HG02885 (cell line): ENCODE results near the gene SKIC8.

Experiments used
- ATAC-seq: cut with Tn5 transposase; IDR thresholded peaks from one replicate; pipeline ENCODE4 v1.9.1; 2021; ENCODE audit warnings: mild to moderate bottlenecking; ENCODE audit not compliant: unreplicated experiment, poor library complexity

The SKIC8 gene

DNA sequence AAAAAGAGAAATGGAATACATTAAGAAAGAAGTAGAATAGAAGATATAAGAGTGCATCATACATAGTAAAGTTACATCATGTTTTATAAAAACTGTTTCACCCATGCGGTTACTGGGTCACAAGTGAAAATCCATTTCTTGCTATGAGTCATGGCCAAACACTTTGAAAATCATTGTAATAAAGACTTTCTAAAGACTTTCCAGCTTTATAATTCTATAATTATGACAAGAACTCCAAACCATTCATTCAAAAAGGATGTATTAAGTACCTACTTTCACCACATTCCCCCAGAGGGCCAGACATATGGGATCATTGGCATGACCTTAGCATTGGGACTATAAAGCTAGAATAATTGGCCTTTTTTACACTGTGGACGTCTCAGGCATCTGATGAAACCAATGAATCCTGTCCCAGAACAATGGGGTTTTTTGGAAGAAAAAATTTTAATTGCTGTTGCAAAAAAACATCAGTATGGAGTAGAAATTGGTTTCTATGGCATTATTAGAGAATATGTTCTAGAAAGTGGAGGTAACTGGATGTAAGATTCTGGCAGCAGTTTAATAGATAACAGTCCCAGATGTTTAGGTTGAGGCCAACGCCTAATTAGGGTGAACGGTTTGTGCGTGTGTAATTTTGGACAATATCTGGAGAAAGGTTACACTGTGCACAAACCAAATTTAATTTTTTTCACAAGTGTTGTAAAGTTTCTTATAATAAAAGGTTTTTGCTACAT is 3.3 kb upstream of the SKIC8 start:
- no peak for ATAC-seq

DNA sequence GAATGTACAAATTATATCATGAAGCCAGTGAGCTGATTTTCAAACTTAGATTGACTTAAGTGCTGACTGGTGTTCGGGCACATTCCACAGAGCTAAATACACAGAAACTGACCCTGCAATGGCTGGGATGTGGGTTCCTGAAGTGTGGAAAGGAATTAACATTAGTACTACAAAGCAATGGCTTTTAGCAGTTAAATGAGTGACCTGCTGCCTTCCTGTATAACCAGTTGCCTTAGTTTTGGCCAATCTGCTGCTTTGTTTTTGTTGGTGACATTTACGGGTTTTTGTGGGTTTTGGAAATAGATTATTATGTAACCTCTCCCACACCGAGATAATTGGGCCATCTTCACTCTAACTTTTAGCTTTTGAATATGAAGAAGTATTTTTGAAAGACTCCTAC is 2.4 kb upstream of the SKIC8 start:
- no peak for ATAC-seq

DNA sequence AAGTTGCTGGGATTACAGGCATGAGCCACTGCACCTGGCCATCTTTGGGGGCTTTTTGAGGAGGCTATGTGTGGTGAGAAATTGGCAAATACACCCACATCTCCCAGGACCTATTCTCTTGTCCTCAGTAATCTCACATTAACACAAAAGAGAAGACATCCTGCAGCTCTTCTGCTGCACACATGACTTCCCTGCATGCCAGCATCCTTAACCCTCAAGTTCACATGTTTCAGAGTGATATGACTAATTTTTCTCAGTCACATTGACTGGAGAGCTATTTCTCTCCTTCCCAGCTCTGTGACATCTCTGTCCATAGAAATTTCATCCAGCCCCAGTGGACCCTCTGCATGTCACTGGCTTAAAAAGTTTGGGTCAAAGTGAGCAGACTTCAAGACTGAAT is 1.9 kb upstream of the SKIC8 start:
- ATAC-seq = no peak

DNA sequence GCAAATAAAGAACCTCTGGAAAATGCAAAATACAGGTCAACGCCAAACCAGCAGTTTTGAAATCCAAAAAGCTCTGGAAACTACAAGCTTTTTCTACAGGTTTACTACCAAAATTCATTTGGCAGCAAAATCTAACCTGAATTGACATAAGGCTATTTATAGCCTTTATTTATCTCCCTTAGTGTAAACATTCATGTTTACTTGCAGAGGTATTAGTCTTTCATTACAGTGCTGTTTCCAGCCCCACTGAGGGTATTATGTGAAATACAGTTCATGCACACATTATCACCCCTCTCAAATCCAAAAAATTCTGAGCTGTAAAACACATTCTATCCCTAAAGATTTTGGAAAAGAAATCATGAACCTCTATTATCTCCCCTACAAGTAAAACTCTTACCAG is 7.2 kb downstream of the SKIC8 start:
- ATAC-seq = no peak

DNA sequence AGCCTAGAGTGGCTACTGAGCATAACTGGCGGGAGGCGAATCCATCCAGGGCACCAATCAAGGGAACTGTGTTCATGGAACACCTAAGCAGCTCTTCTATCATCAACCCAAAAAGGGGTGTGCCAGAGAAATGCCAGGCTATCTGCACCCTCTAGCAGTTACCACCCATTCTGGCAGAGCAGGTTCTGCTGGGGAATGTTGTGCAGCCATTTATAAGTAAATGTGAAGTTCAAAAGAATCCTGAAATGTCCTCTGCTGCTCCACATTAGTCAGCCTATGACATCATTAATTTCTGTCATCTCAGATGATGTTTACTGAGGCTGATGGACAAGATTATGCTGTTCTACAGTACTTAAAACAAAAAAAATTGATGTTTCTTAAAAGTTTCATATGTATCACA is 7.7 kb downstream of the SKIC8 start:
- ATAC-seq = no peak

DNA sequence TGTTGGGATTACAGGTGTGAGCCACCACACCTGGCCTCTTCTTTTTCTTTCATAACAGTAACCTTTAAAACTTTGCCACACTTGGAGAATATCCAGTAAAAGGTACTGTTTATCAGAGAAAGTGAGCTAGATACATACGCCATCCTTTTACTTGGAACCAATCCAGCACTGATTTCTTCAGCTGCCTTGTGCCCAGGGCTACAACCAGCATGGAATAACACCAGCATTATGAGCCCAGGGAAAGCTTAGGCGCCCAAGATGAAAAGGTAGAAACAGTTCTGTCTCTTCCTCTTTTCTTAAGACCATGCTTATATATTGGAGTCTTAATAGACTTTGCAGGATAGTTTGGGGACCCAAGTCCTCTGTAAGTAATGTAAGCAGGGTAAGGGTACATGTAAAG is 8.4 kb downstream of the SKIC8 start:
- no peak for ATAC-seq

DNA sequence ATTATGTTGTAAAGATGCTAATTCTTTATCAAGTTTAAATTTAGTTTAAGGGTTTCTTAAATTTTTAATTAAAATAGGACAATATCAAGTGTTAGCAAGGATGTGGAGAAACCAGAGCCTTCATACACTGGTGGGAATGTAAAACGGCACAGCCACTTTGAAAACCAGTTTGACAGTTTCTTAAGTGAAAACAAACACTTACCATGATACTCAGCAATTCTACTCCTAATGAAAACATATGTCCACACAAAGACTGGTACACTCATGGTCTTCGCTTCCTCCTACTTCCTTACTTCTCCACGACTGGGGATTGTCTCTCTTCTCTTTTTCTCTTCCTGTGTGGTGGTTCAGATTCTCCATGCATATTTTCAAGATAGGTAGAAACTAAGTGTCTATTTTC is 9.2 kb downstream of the SKIC8 start:
- no peak for ATAC-seq

DNA sequence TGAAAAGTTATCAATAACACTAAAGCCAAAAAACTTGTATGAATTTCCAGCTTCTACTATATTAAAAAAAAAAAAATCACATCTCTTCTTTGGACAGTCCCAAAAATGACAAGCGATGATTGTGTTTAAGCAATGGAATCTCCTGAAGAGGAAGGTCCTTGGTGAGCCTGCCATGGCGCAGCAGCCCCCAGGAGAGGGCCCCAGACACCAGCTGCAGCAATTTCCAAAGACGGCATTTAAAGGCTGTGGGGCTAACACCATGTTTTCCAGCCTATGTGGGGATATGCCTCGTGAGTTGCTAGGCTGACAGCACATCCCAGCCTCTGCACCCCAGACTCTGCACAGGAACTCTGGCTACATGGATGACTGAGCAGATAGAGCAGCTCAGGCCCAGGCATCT is 14.7 kb downstream of the SKIC8 start:
- ATAC-seq = no peak

DNA sequence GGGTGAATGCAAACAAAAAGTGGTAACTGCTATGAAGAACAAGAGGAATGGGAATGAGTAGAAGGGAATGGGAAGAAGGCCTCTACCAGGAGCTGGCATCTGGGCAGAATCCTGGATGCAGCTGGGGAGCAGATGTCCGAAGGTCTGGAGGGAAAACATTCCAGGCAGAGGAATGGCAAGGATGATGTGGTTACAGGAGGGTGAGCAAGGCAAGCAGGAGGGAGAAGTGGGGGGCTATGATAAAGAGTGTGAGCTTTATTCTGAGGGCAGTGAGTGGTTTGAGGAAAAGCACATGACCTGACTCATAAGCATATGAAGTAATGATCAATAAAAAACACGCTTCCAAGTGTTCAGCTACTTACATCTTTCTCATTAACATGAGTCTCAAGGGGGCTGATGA is 17.1 kb downstream of the SKIC8 start:
- no peak for ATAC-seq

DNA sequence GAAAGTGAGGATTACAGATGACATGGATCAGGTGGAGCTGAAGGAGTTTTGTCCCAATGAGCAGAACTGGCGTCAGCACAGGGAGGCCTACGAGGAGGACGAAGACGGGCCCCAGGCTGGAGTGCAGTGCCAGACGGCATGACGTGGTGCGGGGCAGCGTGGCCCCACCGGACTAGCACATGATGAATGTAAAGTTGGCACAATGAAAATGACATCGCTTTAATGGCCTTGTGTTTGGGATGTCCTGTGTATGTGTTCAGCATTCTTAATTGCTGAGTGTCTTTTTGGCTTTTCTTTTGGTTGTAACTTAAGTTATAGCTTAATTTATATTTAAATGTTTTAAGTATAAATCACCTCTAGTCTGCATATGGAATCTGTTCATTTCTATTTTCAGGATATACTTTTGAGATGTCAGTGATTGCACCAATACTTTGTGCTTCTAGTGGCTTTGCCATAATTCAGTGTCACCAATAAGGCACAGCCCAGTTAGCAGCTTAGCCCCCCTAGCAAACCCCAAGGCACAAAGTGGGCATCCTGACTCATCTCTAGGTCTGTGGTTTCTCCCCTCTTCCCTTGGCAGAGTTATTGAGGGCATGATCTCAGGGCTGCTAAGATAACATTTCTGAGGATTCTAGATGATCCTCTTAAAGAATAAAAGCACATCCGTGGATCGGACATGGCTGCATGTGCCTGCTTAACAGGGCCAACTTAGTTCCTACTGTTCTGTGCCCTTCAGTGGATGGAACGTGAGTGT is 18.9 kb downstream of the SKIC8 start:
- no peak for ATAC-seq

DNA sequence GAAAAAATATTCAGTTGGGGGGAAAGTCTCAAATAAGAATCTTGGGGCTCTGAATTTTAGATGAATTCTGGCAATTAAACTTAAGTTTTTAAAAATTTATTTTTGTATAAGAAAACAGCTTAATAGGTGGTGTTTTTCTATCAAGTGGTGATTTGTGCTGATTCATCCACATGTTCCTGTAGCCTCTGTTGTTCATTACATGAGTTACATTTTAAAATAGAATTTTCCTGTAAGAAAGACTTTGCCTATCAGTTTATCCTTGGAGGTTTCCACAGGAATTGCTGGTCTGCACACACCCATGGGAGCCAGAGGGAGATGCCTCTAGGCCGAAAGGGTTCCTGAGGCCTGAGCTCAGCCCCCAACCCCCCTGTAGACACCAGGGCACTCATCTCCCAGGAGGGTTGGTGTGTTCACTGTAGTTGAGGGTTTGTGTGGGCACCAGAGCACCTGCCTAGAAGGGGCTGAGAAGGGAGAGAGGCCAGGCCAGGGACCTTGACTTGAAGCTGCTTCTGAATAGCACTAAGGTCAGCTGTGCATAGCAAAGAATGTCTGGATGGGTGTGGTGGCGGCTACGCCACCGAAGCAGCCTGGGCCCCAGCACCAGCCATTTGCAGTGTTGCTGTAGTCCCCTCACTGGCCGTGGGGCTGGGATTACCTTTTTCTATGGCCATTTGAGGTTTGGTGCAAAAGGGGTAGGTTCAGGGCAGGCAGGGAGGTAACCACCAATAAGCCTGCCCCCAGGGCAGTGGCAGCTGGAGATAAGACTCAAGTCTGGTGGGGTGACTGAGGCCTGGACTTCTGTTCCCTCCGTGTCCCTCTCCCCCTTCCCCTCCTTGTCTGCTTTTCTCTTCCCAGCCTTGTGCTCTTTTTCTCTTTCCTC is 23.1 kb downstream of the SKIC8 start:
- no peak for ATAC-seq

DNA sequence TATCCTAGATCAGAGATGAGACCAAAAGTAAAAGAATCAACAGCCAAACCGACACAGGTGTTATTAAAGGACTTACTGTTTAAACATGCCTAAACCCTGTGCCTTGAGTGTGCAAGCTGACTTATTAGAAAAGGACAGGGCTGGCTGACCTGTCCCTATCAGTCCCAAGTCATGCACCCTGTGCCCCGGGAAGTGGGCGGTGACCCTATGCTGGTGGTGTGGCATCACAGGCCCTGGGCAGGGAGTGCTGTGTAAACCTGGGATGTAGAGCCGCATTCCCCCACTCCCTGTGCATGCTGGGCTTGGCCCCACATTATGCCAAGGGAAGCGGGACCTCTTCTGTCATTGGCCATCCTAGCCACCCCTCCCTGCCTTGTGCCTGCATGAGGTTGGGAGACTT is 24.4 kb downstream of the SKIC8 start:
- ATAC-seq = no peak

DNA sequence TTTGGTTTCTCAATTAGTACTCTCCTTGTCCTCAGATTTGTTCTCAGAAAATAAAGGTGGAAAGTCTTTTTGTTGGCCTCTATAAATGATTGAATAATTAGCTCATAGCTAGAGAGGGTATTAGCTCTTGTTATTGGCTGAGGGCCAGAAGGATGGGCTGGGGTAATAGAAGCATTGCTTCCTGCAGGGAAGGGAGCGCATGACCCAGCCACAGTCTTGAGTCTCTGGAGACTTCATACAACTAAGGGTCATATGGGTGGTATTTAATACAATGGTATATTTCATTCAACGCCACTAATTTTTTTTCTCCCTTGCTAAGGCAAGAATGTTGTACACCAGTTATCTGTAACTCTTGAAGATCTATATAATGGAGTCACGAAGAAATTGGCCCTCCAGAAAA is 26.6 kb downstream of the SKIC8 start:
- no peak for ATAC-seq

DNA sequence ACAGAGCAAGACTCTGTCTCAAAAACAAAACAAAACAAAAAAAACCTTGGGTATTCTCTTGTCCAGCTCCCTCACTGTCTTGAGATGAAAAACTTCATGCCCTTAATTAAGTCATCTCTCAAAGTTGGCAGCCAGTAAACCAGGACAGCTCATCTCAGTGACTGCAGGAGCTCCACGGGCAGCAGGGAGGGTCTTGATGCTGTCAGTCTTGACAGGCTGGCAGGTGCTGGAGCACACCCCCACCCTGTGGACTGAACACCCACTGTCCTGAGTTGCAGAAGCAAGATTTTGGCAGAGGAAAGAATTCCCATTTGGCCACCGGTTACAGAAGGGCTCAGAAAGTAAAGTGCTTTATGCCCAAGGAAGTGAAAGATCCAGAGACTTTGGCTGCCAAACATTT is 27.1 kb downstream of the SKIC8 start:
- ATAC-seq = no peak

DNA sequence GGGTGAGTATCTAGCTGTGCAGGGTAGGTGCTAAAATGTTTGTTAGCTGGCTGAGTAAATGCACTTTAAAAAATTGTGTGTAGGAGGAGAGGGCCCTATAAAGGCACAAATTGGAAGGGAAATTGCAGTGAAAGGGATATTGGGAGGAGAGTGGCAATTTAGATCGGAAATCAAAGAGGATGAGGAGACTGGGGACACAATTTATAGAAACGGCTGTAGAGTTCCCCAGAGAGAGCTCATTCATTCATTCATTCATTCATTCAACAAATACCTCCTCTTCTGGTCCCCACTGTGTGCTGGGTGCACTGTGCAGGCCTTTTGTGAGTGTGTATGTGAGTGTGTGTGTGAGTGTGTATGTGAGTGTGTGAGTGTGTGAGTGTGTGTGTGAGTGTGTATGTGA is 32.6 kb downstream of the SKIC8 start:
- no peak for ATAC-seq

DNA sequence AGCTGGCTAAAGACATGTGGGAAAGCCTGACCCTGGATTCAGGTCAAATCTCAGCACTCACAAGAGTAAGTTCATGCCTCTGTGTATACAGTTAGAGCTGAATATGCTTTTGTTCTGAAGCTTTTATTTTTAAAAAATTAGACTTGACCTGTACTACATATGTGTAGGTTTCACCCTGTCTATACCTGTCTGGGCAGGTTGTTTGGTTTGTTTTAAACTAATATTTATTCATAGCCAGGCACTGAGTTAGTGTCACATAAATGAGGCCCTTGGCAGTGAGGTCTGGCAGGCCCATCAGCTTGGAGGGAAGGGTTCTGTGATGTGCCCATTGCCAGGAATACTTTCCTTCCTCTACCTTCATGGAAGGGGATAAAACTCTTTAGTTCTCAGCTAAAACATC is 33.2 kb downstream of the SKIC8 start:
- ATAC-seq = no peak

DNA sequence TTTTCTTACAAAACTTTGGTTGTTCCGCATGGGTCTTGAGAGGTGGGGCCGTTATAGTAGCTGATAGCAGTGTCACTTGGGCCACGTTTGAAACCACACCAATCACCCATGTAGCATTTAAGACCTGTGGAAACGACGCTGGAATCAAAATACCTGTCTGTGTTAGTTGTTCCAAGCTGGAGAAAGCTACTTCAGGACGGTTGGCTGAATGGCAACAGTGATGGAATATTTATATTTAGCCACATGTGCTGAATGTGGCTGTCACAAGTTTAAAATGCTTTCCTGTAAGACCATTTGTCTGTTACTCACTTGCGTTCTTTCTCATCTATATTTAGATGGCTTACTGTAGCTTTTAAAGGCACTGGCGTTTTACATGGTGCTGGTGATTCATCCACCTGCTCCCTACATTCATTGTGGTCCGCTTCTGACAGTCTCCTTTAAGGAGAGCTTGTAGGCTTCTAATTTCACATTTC is 33.6 kb downstream of the SKIC8 start:
- ATAC-seq = no peak

DNA sequence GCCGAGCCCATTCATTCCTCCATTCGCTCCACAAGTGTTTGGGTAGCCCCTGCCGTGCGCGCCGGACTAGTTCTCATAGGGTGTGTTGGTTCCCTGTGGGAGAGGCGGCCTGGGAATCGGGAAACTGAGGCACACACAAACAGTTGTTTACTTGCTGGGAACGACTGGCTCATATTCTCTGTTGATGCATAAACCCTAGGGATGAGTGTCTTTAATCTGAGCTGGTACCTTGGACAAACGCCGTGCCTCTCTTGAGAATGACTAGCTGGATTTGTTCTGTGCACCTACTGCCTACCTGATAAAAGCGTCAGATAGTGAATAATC is 34.3 kb downstream of the SKIC8 start:
- no peak for ATAC-seq

DNA sequence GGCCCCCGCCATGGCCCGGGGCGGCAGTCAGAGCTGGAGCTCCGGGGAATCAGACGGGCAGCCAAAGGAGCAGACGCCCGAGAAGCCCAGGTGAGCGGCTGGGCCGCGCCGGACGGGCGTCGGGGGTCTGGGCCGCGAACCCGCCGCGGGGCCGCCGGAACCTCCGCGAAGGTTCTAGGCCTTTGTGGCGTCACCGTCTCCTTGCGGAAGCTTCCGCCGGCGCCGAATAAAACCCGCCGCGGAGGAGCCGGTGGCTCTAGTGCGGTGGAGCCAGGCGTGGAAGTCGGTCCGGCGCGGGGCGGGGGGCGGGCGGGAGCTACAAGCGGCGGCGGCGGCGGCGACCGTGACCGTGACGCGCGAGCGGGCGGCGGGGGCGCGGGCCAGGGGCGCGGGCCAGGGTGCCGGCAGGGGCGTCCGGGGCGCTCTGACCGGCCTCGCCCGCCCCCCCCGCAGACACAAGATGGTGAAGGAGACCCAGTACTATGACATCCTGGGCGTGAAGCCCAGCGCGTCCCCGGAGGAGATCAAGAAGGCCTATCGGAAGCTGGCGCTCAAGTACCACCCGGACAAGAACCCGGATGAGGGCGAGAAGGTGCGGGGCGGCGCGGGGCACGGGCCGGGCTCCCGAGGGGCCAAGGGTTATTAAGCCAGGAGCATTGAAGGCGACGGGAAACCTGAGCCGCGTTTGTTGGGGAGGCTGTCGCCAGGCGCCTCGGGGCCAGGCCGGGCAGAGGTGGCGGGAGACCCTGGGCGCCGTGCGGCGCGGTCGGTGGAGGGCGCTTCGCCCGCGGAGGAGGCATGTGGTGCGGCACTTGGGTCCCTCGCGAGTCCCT is 34.9 kb downstream of the SKIC8 start, which contains the start of gene DNAJA4:
DNAJA4 (plus strand) TSS at position 259 of the 833 bp plus-strand sequence; CDS start at position 461, 202 bp downstream.
- no peak for ATAC-seq

DNA sequence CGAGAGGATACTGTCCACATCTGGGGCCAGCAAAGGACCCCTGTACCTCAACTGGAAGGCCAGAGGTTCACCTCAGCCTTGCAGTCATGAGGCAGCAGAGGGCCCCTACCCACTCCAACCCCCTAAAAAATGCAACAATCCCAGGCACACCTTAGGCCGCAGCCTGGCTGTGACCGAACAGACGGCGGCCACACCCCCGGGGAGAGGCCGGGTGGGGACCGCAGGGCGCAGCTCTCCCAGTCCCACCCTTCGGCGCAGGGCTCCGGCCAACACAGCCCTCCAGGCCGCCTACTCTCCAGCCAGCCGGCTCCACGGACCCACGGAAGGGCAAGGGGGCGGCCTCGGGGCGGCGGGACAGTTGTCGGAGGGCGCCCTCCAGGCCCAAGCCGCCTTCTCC is 35.5 kb downstream of the SKIC8 start:
- no peak for ATAC-seq
